GM18499 (cell line): ENCODE results near the gene SUCLG1.

Experiments used
- ATAC-seq: cut with Tn5 transposase; IDR thresholded peaks from one replicate; pipeline ENCODE4 v1.9.1; 2021; ENCODE audit warnings: moderate number of reproducible peaks; ENCODE audit not compliant: insufficient read depth, unreplicated experiment

Gene SUCLG1

GRCh38 chr2:84467389-84467788 lies 8.3 kb upstream of the SUCLG1 start:
- ATAC-seq, result no peak

- no peak for ATAC-seq
Observed at GRCh38 chr2:84461310-84461709, 2.2 kb upstream of the SUCLG1 start.

- ATAC-seq, result no peak
Observed at GRCh38 chr2:84460670-84461069, 1.6 kb upstream of the SUCLG1 start.

- no peak for ATAC-seq
Observed at GRCh38 chr2:84459944-84460429, 907 bp upstream of the SUCLG1 start.

- ATAC-seq, result no peak
Observed at GRCh38 chr2:84458551-84459017, 496 bp downstream of the SUCLG1 start.

- ATAC-seq, result no peak
Observed at GRCh38 chr2:84457686-84458085, 1.4 kb downstream of the SUCLG1 start.

- no peak for ATAC-seq
Observed at GRCh38 chr2:84456156-84456555, 2.9 kb downstream of the SUCLG1 start.

- ATAC-seq, result no peak
Observed at GRCh38 chr2:84454581-84454980, 4.5 kb downstream of the SUCLG1 start.

- no peak for ATAC-seq
Observed at GRCh38 chr2:84452624-84453023, 6.5 kb downstream of the SUCLG1 start.

- ATAC-seq, result no peak
Observed at GRCh38 chr2:84451579-84451978, 7.5 kb downstream of the SUCLG1 start.

- no peak for ATAC-seq
Observed at GRCh38 chr2:84450288-84451227, 8.5 kb downstream of the SUCLG1 start.

- ATAC-seq, result no peak
Observed at GRCh38 chr2:84449711-84450110, 9.4 kb downstream of the SUCLG1 start.

- ATAC-seq, result no peak
Observed at GRCh38 chr2:84449055-84449454, 10.0 kb downstream of the SUCLG1 start.

- no peak for ATAC-seq
Observed at GRCh38 chr2:84443477-84443876, 15.6 kb downstream of the SUCLG1 start.

GRCh38 chr2:84442888-84443287 lies 16.2 kb downstream of the SUCLG1 start:
- no peak for ATAC-seq

- no peak for ATAC-seq
Observed at GRCh38 chr2:84441505-84441904, 17.6 kb downstream of the SUCLG1 start.

GRCh38 chr2:84441036-84441435 lies 18.0 kb downstream of the SUCLG1 start:
- ATAC-seq, result no peak

- ATAC-seq, result no peak
Observed at GRCh38 chr2:84435345-84436025, 23.6 kb downstream of the SUCLG1 start.

- ATAC-seq, result no peak
Observed at GRCh38 chr2:84429328-84429727, 29.8 kb downstream of the SUCLG1 start.

- ATAC-seq, result no peak
Observed at GRCh38 chr2:84427235-84428138, 31.6 kb downstream of the SUCLG1 start.
